Muscle of back (tissue), 11 donors: ENCODE results near the gene STYX. TPM values are rescaled to one million over a fixed set of nuclear protein-coding genes. Genes with fewer than 3 reads are reported as not detected.
"Not testable (repeated sequence)": the region's sequence is repeated elsewhere in the genome, so short reads cannot be mapped to it uniquely, and the experiment has no call there.

Experiments
- DNase-seq, 3 donors: peaks; one replicate each; pipeline versions ENCODE4 v3.0.0 to v3.0.0-alpha.2; 2013
- polyA plus RNA-seq, 10 donors: library from polyadenylated mRNA; unstranded; fragments of 120-200 nt; gene quantifications; one replicate each; pipeline ENCODE4 v1.2.1, GENCODE V29; 2013; ENCODE audit not compliant: insufficient read length in 10 of 10

The STYX gene
- polyA plus RNA-seq, 10 donors: 11.3 to 16.6 (median 14.6) TPM

GRCh38 chr14:52723514-52724359, 6.2 kb upstream of the STYX start:
- DNase-seq: no peak

DNA sequence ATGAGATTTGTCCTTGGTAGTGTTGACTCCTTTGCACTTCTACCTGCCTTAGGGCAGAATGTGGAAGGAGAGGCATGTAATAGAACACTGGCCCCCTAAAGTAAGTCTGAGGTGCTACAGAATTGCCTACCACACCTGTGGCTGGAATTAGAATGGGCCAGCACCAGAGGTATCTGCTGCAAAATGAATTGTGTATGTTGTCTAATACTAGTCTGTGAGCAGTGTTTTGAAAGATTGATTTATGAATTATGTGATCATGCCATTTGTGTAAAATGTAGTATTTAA, 5.7 kb upstream of the STYX start:
- no peak for DNase-seq

GRCh38 chr14:52727509-52727908, 2.5 kb upstream of the STYX start:
- DNase-seq: not testable (repeated sequence)

- DNase-seq: not testable (repeated sequence)
Measured at GRCh38 chr14:52729035-52729434, 931 bp upstream of the STYX start.

GRCh38 chr14:52729585-52729924, 411 bp upstream of the STYX start:
- no peak for DNase-seq

- peak; percentile 33 to 78 (median 37) for DNase-seq
Measured at GRCh38 chr14:52730709-52731111, 744 bp downstream of the STYX start.

DNA sequence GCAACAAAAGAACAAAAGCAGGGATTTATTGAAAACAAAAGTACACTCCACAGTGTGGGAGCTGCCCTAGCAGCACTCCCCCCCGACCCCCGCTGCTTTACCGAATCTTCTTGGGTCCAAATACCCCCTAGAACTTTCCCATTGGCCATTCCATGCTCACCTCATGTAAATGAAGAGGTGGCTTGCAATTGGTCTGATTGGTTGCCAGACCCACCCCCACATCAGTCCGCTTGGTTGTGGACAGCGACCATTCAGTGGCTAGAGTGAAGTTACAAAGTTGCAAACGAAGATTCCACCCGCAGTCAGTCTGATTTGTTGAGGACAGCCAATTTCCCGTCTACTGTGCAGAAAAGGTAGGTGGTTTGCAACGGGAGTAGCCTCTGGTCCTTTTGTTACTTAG, 3.9 kb downstream of the STYX start:
- DNase-seq: no peak

DNA sequence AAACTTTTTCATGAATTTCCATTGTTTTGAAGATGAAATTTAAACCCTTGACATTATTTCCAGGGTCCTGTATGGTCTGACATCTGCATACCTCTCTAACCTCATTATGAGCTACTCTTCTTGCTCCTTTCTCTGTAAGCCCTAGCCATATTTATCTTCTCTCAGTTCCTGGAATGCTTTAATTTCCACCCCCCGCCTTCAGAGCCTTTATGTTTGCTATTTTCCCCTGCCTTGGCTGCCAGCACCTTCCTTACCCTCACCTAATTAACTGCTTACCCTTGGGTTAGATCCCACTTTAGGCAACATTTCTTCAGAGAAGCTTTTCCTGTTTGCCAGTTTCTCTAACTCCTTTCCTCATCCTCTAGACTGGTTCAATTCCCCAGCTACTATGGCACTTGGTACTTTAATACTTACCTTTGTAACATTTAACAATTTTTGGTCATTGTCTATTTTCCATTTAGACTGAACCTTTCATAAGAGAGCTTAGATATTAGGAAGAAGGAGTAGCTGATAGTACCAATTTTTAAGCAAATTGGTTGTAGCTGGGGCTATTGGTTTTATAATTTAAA, 6.0 kb downstream of the STYX start:
- DNase-seq: no peak

DNA sequence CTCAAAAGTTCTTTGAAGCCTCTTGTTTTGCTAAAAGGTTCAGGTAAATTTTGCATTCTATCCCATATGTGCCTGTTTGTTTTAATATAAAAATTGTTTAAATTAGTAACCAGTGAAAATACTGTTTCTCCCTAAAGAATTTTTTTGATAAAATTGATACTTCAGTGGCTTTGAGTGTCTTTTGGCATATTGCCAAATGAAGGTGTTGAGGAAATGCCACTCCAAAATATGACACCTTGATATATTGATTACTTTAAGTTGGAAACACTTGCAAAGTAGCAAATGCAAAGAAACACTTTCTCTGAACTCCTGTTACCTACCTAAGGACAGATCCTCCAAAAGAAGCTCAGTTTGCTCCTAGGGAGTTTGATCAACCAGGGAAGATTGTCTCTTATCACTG, 8.4 kb downstream of the STYX start:
- no peak for DNase-seq

- no peak for DNase-seq
Measured at GRCh38 chr14:52740751-52741150, 10.8 kb downstream of the STYX start.

- no peak for DNase-seq
Measured at GRCh38 chr14:52741865-52742264, 11.9 kb downstream of the STYX start.

GRCh38 chr14:52748647-52749292, 18.8 kb downstream of the STYX start:
- DNase-seq: no peak

- no peak for DNase-seq
Measured at GRCh38 chr14:52755607-52756316, 25.8 kb downstream of the STYX start.

DNA sequence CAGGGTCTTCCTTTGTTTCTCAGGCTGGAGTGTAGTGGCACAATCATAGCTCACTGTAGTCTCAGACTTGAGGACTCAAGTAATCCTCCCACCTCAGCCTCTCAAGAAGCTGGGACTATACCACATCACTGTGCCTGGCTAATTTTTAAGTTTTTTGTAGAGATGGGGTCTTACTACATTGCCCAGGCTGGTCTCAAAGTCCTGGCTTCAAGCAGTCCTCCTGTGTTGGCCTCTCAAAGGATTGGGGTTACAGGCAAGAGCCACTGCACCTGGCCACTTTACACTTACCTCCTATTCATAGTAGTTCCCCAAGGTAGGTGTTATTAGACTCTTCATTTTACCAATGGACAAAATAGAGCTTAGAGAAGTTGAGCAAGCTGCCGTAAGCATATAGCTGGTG, 29.2 kb downstream of the STYX start:
- no peak for DNase-seq

DNA sequence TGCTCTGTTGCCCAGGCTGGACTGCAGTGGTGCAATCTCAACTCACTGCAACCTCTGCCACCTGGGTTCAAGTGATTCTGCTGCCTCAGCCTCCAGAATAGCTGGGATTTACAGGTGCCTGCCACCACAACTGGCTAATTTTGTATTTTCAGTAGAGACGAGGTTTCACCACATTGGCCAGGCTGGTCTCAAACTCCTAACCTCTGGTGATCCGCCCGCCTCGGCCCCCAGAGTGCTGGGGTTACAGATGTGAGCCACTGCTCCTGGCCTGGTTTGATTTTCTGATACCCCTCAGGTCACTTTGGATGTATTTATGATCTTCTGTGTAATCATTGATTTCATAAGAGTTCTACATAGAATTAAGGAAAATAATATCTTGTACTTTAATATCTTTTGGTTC, 33.0 kb downstream of the STYX start:
- DNase-seq: not testable (repeated sequence)

DNA sequence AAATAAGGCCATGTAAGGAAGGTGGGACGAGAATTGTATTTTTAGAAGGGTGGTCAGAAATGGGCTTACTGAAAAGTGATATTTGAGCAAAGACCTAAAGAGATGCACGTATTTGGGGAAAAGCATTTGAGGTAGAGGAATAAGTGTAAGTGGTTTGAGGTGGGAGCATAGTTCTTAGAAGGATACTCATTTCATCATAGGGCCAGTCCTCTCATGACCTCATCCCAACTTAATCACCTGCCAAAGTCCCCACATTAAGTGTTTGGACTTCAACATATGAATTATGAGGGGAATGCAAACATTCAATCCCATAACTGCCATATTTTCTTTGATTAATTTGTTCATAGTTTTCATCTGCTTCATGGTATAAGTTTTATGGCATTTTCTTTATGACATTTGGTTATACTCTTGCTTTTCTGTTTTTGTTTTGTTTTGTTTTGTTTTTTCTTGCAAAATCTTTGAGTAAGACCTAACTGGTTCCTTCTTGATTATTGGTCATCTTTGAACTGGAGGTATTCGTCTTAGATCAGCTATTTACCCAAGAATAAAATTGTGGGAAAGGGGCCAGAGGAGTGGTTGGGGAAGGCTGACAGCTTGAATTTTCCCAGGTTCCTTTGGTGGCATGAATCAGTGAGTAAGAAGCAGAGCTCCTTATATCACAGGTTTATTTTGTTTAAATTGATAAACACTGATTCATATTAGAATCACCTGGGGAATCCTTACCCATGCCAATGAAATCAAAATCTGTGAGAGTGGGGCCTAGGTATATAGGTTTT, 37.3 kb downstream of the STYX start:
- DNase-seq: no peak

- no peak for DNase-seq
Measured at GRCh38 chr14:52769887-52770286, 39.9 kb downstream of the STYX start.

DNA sequence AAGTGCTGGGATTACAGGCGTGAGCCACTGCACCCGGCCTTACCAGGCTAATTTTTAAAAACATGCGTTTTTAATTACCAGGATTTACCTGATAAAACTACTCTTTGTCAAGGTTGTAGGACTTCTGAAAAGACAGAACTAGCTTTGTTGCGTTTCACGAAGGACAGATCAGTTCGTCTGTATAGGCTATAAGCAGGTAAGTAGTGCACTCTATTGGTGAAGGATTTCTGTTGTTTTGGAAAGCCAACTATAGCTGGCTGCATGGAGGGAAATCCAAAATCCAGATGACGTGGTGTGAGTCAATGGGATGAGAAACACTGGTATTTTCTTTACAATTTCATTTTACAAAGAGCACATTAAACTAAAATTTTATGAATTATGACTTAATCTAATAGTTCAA, 46.9 kb downstream of the STYX start:
- no peak for DNase-seq

- DNase-seq: no peak
Measured at GRCh38 chr14:52778702-52779101, 48.7 kb downstream of the STYX start.

GRCh38 chr14:52780893-52781292, 50.9 kb downstream of the STYX start:
- no peak for DNase-seq

- no peak for DNase-seq
Measured at GRCh38 chr14:52781629-52782028, 51.7 kb downstream of the STYX start.

DNA sequence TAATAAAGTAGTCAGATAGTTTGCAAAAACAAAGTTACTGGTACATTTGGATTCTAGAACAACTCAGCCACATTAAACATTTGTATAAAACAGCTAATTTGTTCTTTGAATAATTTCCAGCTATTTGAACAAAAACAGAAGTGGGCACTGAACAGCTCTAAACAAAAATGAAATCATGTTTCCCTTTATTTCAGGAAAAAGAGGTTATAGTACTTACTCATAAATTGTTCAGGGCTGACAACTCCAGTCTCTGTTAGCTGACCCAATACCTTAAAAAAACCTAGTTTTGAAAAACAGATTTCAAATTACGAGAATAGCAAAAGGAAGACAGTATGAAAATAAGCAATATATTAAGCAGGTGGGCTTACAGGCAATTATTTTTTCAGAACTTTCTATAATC, 53.2 kb downstream of the STYX start:
- DNase-seq: no peak
